NAMALWA (cell line): ENCODE data around the gene ZCRB1.
"Not testable (repeated sequence)": the region's sequence is repeated elsewhere in the genome, so short reads cannot be mapped to it uniquely, and the experiment has no call there.

Experiments used
- DNase-seq: peaks from one replicate; pipeline ENCODE4 v3.0.0-alpha.2; 2015; ENCODE audit warnings: low spot score

Gene ZCRB1, protein sequence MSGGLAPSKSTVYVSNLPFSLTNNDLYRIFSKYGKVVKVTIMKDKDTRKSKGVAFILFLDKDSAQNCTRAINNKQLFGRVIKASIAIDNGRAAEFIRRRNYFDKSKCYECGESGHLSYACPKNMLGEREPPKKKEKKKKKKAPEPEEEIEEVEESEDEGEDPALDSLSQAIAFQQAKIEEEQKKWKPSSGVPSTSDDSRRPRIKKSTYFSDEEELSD

DNA sequence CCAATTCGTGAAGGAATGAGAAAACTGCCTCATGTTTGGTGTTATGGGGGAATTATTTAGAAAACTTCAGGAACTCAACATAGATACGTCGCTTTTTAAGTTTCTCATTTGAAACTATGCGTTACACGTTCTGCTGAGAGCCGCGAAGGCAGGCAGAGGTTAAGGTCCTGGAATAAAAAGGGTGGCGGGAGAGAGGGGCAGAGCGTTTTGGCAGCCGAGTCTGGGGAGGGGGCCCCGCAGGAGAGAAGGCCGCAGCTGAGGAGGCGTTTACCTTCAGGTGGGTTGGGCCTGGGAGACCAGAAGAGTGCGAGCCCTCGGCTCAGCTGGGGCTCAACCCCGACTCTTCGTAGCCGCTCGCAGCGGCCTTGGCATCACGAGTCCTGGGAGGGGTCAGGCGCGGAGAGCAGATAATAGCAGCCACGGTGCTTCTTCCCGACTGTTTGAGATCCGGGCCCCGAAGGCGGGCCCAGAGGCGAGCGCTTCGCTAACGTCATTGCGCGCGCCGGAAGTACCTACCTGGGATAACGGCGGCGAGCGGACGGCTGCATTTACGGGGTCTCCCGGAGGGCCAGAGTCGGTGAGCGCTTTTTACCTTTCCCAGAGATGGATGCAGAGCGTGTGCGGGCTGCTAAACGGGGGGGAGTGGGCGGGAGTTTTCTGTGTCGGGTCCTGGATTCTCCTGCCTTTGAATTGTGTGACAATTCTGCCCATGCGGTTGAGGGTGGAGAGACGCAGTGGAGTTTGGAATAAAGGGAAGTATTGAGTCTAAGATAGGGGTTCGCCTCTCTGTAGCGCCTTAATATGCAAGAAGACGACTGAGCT is at the start of gene ZCRB1, which contains the start of gene PPHLN1:
Gene ZCRB1 (minus strand): TSS at position 442 of the 822 bp plus-strand sequence. CDS start 1,992 bp downstream, outside the sequence.
Gene PPHLN1 (plus strand): TSS at position 515 of the 822 bp plus-strand sequence. CDS start 9,736 bp downstream, outside the sequence.
- peak; percentile 91 for DNase-seq

DNA sequence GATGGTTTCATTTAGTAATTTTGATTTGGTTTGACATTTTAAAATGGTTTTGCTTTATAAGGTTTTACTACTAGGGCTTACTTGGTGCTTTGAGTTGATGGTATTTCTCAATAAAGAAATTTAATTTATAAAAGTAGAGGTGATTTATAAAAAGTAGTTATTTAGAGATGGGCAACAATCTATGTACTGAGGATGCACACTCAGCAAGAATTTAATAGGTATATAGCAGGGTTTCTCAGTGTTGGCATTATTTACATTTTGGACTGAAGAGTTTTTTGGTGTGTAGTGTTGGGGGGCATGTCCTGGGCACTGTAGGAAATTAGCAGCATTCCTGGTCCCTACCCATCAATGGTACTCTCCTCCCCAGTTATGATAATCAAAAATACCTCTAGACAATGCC is 47.8 kb upstream of the ZCRB1 start:
- DNase-seq = no peak

- peak; percentile 85 for DNase-seq
These were observed 46.4 kb upstream of the ZCRB1 start for GRCh38 chr12:42372154-42372791.

DNA sequence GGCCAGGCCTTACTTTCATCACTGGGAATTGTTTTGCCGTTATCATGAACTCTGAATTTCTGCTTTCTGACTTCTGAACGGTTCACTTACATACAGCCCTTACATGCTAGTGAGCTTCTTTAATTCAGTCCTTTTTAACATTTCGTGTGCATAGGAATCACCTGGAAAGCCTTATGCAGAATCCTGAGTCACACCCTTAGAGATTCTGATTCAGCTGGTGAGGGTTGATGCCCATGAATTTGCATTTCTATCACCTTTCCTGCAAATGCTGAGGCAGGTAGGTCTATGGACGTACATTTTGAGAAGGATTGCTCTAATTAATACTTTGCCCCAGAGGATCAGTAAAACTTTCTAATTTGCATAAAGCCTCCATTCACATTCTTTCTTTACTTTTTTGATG is 44.1 kb upstream of the ZCRB1 start:
- no peak for DNase-seq

- no peak for DNase-seq
These were observed 39.6 kb upstream of the ZCRB1 start for GRCh38 chr12:42365486-42365885.

DNA sequence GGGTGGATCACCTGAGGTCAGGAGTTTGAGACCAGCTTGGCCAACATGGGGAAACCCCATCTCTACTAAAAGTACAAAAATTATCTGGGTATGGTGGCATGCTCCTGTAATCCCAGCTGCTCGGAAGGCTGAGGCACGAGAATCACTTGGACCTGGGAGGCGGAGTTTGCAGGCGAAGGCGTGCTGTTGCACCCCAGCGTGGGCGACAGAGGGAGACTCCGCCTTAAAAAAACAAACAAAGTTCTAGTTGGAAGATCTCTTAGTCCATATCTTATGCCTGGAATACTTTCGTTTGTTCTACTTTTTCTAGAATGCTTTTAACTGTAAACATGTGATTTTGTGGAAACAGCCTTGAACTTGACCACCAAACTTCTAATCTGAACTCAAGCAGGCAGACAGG is 38.8 kb upstream of the ZCRB1 start:
- DNase-seq = no peak

DNA sequence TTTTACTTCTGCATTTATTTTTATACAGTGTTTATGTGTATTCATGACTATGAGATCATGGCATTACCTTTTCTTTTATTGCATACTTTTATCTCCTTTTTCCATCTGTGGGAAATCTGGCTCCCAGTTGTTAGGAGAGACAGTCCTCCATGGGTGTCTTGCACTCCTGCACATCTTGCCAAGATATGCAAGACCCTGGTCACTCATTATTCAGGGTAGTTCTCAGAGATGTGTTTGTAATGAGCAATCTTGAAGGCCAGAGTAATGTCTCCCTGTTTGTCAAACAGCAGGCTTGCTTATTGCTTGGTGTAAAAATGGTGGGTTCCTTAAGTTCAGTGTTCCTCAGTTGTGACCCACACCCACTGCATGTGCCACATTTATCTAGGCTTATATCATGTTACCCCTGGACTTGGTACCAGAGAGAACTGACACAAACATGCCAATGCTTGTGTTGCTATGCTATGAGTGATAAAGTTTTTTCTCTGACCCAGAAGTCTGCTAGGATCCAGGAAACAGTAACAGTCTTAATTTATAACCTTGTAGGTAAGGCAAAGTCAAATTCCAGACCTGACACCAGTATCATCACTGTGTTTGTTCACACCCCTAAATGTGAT is 36.9 kb upstream of the ZCRB1 start:
- no peak for DNase-seq

GRCh38 chr12:42361909-42362646 is 36.2 kb upstream of the ZCRB1 start:
- DNase-seq = no peak

- no peak for DNase-seq
These were observed 35.0 kb upstream of the ZCRB1 start for GRCh38 chr12:42360747-42361403.

GRCh38 chr12:42356344-42356743 is 30.4 kb upstream of the ZCRB1 start:
- no peak for DNase-seq

GRCh38 chr12:42350021-42350407 is 24.1 kb upstream of the ZCRB1 start:
- DNase-seq = not testable (repeated sequence)

GRCh38 chr12:42349119-42350020 is 23.5 kb upstream of the ZCRB1 start:
- DNase-seq = not testable (repeated sequence)

- DNase-seq = no peak
These were observed 20.6 kb upstream of the ZCRB1 start for GRCh38 chr12:42346403-42347002.

DNA sequence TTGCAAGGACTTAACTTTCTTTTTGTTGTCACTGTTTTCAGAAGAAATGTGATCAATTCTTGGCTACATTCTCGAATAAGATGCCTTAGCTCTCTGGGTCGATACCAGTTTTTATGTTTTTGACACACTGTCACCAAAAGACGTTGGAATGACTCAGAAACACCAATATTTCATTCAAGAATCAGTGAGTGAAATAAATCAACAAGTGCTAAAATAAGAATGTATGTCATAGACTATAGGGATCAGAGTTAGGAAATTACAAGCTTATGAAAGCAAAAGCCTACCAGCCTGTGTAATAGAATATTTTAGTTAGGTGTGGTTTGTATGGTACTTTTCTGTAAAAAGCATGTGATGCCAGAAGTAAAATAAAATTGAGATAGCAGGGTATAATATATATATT is 17.8 kb upstream of the ZCRB1 start:
- no peak for DNase-seq

- DNase-seq = no peak
These were observed 16.1 kb upstream of the ZCRB1 start for GRCh38 chr12:42342028-42342427.

- no peak for DNase-seq
These were observed 12.4 kb upstream of the ZCRB1 start for GRCh38 chr12:42338280-42338679.

- no peak for DNase-seq
These were observed 10.4 kb upstream of the ZCRB1 start for GRCh38 chr12:42336286-42336685.

DNA sequence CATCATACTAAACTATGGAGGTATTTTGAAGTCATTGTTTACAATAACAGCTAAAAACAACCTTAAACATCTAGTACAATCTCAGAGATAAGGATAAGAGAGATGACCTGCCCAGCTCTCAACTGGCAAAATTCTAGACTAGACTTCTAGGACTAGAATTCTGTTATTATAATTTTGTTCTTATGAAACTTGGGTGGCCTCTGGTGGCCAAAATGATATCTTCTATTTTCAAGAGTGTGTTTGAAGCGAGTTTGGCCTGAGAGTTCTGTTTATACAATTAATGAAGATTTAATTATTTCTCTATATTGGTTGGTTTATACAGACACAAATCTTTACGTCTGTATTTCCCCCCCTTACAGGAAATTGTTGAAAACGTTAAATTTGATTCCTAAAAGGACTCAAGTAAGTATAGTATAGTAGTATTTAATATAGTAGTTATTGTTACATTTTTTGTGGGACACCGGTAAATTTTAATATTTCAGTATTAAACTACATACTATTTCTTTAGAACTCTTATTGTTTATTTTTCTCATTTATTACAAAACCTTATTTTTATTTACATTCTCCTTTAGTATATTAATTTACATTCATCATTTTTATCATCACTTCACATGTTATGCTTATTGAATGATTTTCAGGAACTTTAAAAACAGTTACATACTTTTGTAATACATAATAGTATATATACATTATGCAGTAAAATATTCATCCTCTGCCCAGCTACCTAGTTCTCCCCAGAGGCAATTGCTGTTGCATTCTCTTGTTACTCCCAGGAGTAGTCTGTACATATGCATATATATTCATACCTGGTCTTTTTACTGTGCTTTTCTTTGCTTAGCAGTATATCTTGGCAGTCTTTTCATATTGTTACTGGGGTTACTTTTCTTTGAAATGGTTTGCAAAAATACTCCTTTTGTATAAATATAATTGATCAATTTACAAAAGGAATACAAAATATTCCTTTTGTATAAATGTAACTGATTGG is 6.7 kb upstream of the ZCRB1 start:
- DNase-seq = peak; percentile 75
